NT2/D1 (cell line): Measurements from ENCODE around the gene DLX2.

Experiments
- SUZ12 ChIP-seq: IDR thresholded peaks from 2 replicates; pipeline ENCODE4 v1.6.1; 2011; ENCODE audit not compliant: insufficient read length, insufficient read depth; ENCODE audit errors: extremely low read depth
- ZNF274 ChIP-seq: IDR thresholded peaks from 2 replicates; pipeline ENCODE4 v1.6.1; 2011; ENCODE audit warnings: mild to moderate bottlenecking, low read depth, low read length

- TF ChIP-seq SUZ12 = peak; percentile 76
- no peak for TF ChIP-seq ZNF274
Observed at GRCh38 chr2:172086241-172087206, 16.2 kb downstream of the DLX2 start.
